SK-N-SH treated with all-trans-retinoic acid at 6 μM for 48 hours (cell line): ENCODE data around the gene AKAP10.

ENCODE experiments used
- ATAC-seq: fragments of 200-7000 bp; cut with Tn5 transposase; 3 replicates; pipeline ENCODE4 v1.9.1; 2020; ENCODE audit warnings: mild to moderate bottlenecking, moderate library complexity
- ARNTL ChIP-seq: fragments of 450-650 bp; formaldehyde crosslinking; IDR thresholded peaks from 2 replicates; pipeline ENCODE4 v1.5.0; 2020; ENCODE audit warnings: low read depth, mild to moderate bottlenecking, moderate library complexity, borderline replicate concordance
- BACH2 ChIP-seq: fragments of 250-450 bp; sonication (Bioruptor Pico); IDR thresholded peaks from 2 replicates; pipeline ENCODE4 v1.9.0; 2021; ENCODE audit warnings: mild to moderate bottlenecking, borderline replicate concordance
- CSDC2 ChIP-seq: fragments of 250-450 bp; sonication (Bioruptor Pico); IDR thresholded peaks from 2 replicates; pipeline ENCODE4 v1.5.0; 2020; ENCODE audit warnings: mild to moderate bottlenecking, moderate library complexity
- CSRNP3 ChIP-seq: fragments of 250-450 bp; sonication (Bioruptor Pico); IDR thresholded peaks from 2 replicates; pipeline ENCODE4 v1.5.1; 2021; ENCODE audit warnings: mild to moderate bottlenecking, moderate library complexity
- ESRRG ChIP-seq: fragments of 250-450 bp; sonication (Bioruptor Pico); IDR thresholded peaks from 2 replicates; pipeline ENCODE4 v1.6.1; 2021; ENCODE audit warnings: mild to moderate bottlenecking
- GLIS3 ChIP-seq: fragments of 250-450 bp; sonication (Bioruptor Pico); IDR thresholded peaks from 2 replicates; pipeline ENCODE4 v1.5.0; 2020; ENCODE audit warnings: mild to moderate bottlenecking, moderate library complexity
- ISL1 ChIP-seq: fragments of 250-450 bp; sonication (Bioruptor Pico); IDR thresholded peaks from 2 replicates; pipeline ENCODE4 v2.1.2; 2022; ENCODE audit warnings: mild to moderate bottlenecking, moderate library complexity
- OSR1 ChIP-seq: fragments of 250-450 bp; sonication (Bioruptor Pico); IDR thresholded peaks from 2 replicates; pipeline ENCODE4 v1.8.0; 2022; ENCODE audit warnings: moderate library complexity, mild to moderate bottlenecking, inconsistent platforms
- PATZ1 ChIP-seq: fragments of 250-450 bp; sonication (Bioruptor Pico); IDR thresholded peaks from 2 replicates; pipeline ENCODE4 v1.8.0; 2020; ENCODE audit warnings: mild to moderate bottlenecking, moderate library complexity, borderline replicate concordance
- POU6F1 ChIP-seq: fragments of 250-450 bp; sonication (Bioruptor Pico); IDR thresholded peaks from 2 replicates; pipeline ENCODE4 v1.8.0; 2021; ENCODE audit warnings: low read depth, mild to moderate bottlenecking, moderate library complexity, borderline replicate concordance
- PPARA ChIP-seq: fragments of 250-450 bp; sonication (Bioruptor Pico); IDR thresholded peaks from 2 replicates; pipeline ENCODE4 v1.5.0; 2020; ENCODE audit warnings: mild to moderate bottlenecking, borderline replicate concordance
- TCF4 ChIP-seq: fragments of 250-450 bp; sonication (Bioruptor Pico); IDR thresholded peaks from 2 replicates; pipeline ENCODE4 v1.8.0; 2021; ENCODE audit warnings: mild to moderate bottlenecking, moderate library complexity, borderline replicate concordance
- TOX ChIP-seq: fragments of 250-450 bp; sonication (Bioruptor Pico); IDR thresholded peaks from 2 replicates; pipeline ENCODE4 v1.8.0; 2021; ENCODE audit warnings: mild to moderate bottlenecking, moderate library complexity, borderline replicate concordance
- TSHZ2 ChIP-seq: fragments of 250-450 bp; sonication (Bioruptor Pico); IDR thresholded peaks from 2 replicates; pipeline ENCODE4 v1.5.0; 2020; ENCODE audit warnings: mild to moderate bottlenecking, moderate library complexity
- ZC3H10 ChIP-seq: fragments of 250-450 bp; sonication (Bioruptor Pico); IDR thresholded peaks from 2 replicates; pipeline ENCODE4 v1.5.1; 2021; ENCODE audit warnings: mild to moderate bottlenecking, moderate library complexity
- ZFP3 ChIP-seq: fragments of 250-450 bp; sonication (Bioruptor Pico); IDR thresholded peaks from 2 replicates; pipeline ENCODE4 v1.5.0; 2020; ENCODE audit warnings: mild to moderate bottlenecking, moderate library complexity
- ZFP30 ChIP-seq: fragments of 450-650 bp; formaldehyde crosslinking; IDR thresholded peaks from 2 replicates; pipeline ENCODE4 v1.5.0; 2022; ENCODE audit warnings: mild to moderate bottlenecking, moderate library complexity
- ZNF70 ChIP-seq: fragments of 450-650 bp; formaldehyde crosslinking; IDR thresholded peaks from 2 replicates; pipeline ENCODE4 v1.5.0; 2020; ENCODE audit warnings: mild to moderate bottlenecking, moderate library complexity
- ZNF8 ChIP-seq: fragments of 450-650 bp; formaldehyde crosslinking; IDR thresholded peaks from 2 replicates; pipeline ENCODE4 v1.5.0; 2020; ENCODE audit warnings: mild to moderate bottlenecking, moderate library complexity

AKAP10 gene

GRCh38 chr17:19915245-19915978 is 62.2 kb downstream of the AKAP10 start:
- no peak for ATAC-seq
- no peak for TF ChIP-seq TSHZ2 (CRISPR knock-in tag)
- no peak for TF ChIP-seq ZC3H10 (CRISPR knock-in tag)
- no peak for TF ChIP-seq BACH2 (CRISPR knock-in tag)
- TF ChIP-seq ZNF8 (CRISPR knock-in tag) = no peak
- no peak for TF ChIP-seq CSDC2 (CRISPR knock-in tag)
- no peak for TF ChIP-seq ISL1 (CRISPR knock-in tag)
- TF ChIP-seq POU6F1 (CRISPR knock-in tag) = no peak
- no peak for TF ChIP-seq ARNTL (CRISPR knock-in tag)
- TF ChIP-seq PATZ1 (CRISPR knock-in tag) = no peak
- no peak for TF ChIP-seq ESRRG (CRISPR knock-in tag)

GRCh38 chr17:19911033-19911432 is 66.6 kb downstream of the AKAP10 start:
- no peak for TF ChIP-seq GLIS3 (CRISPR knock-in tag)
- no peak for TF ChIP-seq CSDC2 (CRISPR knock-in tag)
- TF ChIP-seq TOX (CRISPR knock-in tag) = no peak
- no peak for TF ChIP-seq OSR1 (CRISPR knock-in tag)
- TF ChIP-seq PPARA (CRISPR knock-in tag) = no peak
- TF ChIP-seq ESRRG (CRISPR knock-in tag) = no peak
- TF ChIP-seq TCF4 (CRISPR knock-in tag) = no peak
- no peak for TF ChIP-seq ARNTL (CRISPR knock-in tag)
- TF ChIP-seq ZNF70 (CRISPR knock-in tag) = no peak
- TF ChIP-seq BACH2 (CRISPR knock-in tag) = no peak
- TF ChIP-seq POU6F1 (CRISPR knock-in tag) = no peak
- no peak for TF ChIP-seq TSHZ2 (CRISPR knock-in tag)
- TF ChIP-seq ZFP3 (CRISPR knock-in tag) = no peak
- no peak for TF ChIP-seq CSRNP3 (CRISPR knock-in tag)
- no peak for TF ChIP-seq ZC3H10 (CRISPR knock-in tag)
- no peak for TF ChIP-seq ZFP30 (CRISPR knock-in tag)
- no peak for TF ChIP-seq ISL1 (CRISPR knock-in tag)
- no peak for ATAC-seq
